ENCODE data around the gene HYLS1.
A peak's percentile ranks its signal among the peaks of the same experiment; 100 is the strongest.

Gene HYLS1

DNA sequence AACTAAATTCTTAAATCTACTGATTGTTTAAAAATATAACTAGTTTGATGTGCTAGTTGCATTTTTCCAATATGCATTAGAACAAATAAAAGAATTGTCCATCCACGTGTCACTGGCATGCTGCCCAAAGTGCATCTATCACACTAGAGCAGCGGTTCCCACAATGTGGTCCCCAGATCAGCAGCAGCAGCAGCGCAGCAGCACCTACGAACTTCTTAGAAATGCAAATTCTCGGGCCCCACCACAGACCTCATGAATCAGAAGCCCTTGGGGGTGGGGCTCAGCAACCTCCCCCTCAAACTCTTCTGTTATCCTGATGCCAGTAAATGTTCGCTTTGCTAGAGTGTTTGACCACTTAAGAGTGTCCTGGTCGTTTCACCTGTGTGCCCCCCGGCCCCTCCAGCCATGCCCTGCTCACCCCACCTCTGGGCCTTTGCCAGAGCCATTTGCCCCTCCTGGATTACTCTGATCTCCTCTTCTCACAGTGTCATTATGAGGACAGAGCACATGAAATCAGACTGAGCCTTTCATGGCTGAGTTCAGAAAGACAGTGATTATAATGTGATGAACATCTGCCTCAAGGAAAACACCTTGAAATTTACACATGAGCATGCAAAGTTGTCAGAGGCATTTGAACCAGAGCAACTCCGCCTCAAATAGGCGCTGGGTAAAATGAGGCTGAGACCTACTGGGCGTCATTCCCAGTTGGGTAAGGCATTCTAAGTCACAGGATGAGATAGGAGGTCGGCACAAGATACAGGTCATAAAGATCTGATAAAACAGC is 45.8 kb downstream of the HYLS1 start:
- DNase-seq: peak; percentile 45
- peak; percentile 80 for ATAC-seq

DNA sequence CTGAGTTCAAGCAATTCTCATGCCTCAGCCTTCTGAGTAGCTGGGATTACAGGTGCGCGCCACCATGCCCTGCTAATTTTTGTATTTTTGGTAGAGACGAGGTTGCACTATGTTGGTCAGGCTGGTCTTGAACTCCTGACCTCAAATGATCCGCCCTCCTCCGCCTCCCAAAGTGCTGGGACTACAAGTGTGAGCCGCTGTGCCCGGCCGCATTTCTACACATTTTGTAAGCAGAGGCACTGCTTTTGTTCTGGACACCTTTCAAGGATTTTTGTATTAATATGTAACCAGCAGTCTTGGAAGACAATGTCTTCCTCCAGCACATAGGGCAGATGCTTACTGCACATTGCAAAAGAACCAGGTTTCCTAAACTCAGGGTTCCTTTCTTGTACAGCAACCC is 47.0 kb downstream of the HYLS1 start:
- no peak for ATAC-seq
- no peak for DNase-seq

DNA sequence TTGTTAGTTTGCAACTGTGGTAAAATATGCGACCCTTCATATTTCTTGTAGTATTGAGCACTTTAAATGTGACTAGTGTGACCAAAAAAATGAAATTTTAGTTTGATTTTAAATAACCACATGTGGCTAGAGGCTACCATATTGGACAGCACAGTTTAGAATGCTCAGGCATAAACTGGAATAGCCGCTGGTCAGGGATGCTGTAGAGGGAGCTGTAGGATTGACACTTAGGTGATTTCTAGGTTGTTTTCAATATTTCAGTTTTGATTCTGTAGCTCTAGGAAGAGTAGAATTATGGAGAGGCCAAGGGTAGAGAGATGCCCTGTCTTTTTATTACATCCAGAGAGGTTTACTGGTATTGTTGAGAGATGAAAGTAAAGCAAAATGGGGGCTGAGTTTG is 47.6 kb downstream of the HYLS1 start:
- DNase-seq (no peak), ATAC-seq (no peak)

DNA sequence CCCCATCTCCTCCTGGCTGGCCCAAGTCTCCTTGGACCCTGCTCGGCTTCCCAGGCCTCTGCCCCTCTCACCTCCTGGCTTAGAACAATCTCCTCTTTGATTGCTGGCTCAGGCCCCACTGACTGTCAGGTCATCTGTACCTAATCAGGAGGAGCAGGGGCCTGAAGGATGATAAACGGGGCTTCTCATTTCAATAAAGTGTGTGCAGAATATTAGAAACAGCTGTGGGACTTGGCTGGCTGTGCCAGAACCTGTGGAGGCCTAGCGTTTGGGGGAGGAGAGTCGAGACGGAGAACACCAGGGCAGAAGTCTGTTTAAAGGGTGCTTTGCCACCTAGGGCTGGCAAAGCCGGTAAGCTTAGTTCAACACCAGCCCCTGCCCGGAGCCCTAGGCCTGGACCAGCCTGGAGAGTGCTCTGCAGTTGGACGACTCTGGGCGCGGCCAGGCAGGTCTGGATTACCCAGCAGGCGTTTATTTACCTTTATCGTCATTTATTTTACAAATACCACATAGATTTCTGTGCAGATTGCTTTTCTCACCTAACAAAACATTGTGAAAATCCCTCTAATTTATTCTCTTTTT is 48.2 kb downstream of the HYLS1 start:
- ATAC-seq (no peak), DNase-seq (no peak)

DNA sequence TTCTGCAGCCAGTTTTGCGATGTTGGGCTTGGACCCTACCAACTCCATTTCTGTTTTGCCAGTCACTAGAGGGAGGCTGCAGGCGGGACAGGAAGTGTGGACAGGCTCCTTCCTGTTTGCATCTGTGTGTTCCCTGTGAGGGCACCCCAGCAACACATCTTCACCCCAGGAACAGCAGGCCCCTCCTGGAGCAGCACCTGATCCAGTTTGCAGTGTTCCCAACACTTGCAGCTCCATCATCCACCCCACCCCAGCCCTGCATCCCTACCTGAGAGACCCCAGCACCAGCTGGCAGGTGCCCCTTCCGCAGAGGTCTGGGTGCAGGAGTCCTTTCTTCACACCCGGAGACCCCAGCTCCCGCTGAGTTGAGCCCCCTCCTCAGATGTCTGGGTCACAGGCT is 51.0 kb downstream of the HYLS1 start:
- no peak for DNase-seq
- ATAC-seq: no peak

DNA sequence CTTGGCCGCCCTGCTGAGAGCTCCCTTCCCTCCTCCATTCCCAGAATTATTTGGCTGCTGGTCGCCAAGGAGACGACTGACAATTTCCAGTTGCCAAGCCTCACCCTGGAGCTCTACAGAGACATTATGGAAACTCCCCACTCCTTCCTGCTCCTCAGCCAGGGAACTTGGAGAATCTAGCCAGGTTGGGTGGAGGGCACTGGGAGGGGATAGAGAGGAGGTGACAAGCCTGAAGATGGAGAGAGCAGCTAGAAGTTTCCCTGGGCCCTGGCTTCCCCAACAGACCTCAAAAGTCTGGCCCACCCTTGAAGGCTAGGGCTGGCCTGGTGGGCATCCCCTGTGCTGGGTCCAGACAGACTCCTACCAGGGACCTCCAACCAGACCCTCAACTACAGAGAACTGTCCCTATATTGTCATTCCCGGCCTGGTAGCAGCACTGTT is 51.6 kb downstream of the HYLS1 start:
- no peak for ATAC-seq
- DNase-seq: no peak

DNA sequence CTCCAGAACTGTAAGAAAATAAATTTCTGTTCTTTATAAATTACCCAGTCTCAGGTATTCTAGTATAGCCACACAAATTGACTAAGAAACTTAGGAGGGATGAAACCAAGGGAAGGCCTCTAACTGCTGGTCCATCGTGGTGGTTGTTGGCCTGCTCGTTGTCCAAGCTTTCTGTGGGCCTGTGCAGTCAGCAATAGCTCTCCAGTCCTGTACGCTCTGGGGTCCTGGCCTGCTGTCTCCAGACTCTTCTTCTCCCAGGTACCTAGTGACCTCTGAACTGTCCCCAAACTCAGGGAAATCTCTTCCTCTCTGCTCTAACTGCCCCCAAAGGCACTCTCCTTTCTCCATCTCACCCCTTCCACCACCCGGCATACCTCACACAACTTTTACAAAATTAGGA is 52.7 kb downstream of the HYLS1 start:
- DNase-seq: no peak
- no peak for ATAC-seq

DNA sequence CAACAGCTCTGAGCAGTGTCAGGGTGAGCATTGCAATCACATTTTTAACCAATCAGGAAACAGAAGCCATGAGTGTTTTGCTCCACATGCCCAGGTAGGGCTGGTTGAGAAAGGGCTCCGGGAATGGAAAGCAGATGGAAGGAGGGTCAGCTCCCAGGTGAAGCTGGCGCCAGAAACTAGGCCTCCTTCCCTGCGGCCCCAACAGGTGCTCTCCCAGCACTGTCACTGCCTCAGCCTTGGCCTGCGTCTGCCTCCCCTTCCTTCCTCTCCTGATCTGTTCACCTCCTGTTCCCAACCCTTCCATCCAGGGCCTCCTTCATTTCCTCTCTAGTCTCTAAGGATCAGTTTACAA is 53.8 kb downstream of the HYLS1 start:
- DNase-seq (no peak), ATAC-seq (no peak)

DNA sequence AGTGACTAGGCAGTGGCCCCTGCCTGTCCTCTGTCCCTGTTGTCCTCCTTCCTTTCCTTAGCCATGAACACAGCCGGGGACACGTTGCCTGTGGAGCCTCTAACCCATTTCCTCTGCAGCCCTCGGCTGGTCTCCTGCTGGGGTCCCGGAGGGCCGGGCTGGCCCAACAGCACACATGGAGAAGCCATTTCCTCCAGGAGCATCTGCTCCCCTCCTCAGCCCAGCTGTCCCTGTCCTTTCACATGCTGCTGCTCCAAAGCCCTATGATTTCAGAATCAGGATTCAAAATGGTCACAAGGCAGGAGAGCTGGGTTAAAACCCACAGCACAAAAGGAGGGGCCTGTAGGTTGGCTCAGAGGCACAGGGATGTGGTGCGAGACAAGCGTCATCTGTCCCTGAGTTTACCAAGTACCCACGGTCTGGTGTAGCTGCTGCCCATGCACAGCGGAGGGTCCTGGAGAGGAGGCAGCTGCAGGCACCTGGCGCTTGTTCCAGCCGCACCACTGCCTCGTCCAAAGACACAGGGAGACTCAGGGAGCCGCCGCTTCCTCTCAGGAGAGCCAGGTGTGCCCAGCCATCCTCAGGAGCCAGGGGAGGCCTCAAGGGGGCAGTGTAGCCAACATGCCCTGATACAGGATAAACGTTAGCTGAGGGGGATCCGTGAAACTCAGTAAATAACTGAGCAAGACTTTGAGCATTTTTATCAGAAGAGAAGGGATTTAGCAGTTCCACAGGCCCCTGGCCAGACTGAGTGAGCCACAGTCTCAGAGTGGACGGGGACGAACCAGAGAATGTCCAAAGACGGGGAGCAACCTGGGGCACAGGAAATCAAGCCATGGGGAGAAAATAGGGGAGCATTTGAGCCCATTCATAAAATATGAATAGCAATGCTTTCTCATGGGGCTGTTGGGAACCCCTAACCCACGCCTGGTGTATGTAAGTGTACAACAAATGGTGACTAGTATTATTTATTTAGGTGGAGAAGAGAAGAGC is 54.4 kb downstream of the HYLS1 start:
- peak; percentile 66 for DNase-seq
- ATAC-seq: peak; percentile 62

DNA sequence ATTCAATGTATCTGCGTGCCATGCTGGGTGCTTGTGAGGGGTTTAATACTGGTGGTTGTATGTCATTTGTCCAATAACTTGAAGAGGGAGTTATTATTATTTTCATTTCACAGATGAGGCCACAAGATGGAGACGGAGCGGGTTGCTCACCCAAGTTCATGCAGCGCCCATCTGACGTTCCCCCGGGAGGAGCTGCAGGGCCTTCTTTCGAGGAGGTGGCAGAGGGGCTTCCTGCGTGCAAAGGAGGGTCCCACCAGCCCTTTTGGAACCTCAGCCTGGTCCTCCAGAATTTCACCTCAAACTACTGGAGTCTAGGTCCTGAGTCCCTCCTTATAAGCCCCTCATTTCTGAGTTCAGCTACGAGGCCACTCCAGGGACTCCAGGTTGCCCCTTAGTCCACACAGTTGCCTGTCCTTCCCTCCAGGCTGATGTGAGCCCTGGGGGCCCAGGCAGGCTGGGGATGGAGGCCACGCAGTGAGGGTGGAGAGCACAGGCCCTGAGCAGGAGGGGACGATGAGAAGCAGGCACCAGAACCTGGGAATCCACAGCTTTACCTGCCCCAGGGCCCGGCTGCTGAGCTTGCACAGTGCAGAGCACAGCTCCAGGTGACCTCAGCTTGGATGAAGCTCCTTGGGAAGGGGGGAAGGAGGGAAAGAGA is 55.4 kb downstream of the HYLS1 start:
- ATAC-seq (no peak), DNase-seq (no peak)

DNA sequence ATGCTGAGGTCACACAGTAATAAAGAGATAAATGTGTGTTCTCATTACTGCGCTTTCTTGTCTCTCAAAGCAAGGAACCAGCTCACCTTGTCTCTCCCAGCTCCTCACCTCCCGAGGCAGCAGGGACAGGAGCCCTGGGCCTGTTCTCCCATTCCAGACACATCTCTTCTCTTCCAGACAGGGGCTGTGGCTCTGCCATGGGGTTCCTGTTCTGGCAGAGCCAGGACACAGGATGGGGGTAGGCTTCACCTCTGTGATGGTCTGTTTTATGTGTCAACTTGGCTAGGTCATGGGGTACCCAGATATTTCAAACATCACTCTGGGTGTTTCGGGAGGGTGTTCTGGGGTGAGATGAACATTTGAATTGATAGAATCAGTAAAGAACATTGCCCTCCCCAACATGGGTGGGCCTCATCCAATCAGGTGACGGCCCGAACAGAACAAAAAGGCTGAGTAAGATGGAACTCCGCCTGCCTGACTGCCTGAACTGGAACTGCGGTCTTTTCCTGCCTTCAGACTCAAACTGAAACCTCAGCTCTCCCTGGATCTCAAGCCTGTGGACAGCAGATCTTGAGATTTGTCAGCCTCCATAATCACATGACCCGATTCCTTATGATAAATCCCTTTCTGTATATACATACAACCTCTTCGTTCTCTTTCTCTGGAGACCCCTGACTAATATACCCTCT is 56.3 kb downstream of the HYLS1 start:
- ATAC-seq (no peak), DNase-seq (no peak)

DNA sequence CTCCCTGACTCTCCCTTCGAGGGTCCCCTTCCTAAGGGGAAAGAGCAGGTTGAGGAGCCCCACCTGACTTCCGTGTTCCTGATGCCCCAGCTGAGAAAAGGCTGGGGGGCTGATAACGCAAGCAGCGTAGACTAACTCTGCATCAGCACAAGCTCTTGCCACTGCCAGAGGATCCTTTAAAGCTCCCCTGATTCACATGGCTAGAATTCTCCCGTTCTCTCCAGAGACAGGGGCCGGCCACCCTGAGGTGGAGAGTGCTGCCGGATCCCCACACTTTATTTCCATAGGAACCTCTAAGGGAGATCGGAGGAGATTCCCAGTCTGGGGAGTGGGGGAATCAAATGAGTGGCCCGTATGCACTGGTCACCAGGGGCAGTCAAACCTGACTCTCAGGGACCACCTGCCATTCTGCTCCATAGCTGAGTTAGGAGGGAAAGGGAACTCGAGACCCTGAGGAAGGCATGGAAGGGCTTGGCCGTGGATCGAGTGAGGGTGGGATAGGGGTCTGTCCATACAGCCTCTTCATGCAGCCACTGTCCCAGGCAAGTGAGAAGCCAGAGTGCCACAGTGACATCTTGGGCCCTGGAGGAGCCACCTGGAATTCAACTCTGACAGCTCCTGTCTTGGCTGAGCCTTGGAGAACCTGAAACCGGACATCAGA is 57.0 kb downstream of the HYLS1 start:
- ATAC-seq (no peak), DNase-seq (no peak)

DNA sequence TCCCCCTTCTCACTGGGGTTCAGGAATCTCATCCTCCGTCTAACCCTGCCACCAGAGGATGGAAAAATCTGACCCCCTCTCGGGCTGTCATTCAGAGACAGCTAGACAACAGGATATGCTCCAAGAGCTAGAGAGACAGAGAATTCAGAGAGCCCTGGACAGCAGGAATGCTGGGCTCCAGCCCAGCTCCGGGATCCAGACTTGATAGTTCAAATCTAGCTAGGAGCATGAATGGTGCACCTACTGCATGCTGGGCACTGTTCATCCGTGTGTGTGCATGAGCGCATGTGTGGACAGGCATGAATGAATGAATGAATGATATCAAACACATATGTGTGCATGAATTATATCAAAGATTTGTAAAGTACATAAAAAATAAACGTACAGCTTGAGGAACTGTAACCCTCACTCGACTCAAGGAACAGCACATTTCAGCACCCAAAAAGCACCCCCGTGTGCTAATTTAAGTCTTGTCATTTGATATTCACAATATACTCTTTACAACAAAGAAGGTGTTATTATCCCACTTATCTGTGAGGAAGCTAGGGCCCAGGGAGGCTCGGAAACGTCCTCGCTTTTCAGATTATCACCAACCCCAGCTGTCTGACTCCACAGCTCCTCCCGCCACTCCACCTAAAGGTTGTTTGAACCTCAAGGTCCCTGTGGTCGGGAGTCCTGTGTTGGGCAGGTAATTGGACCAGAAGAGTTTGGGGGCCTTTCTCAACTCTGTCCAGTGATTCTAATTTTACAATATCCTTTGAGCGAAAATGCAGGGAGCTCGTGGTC is 57.7 kb downstream of the HYLS1 start:
- DNase-seq: no peak

DNA sequence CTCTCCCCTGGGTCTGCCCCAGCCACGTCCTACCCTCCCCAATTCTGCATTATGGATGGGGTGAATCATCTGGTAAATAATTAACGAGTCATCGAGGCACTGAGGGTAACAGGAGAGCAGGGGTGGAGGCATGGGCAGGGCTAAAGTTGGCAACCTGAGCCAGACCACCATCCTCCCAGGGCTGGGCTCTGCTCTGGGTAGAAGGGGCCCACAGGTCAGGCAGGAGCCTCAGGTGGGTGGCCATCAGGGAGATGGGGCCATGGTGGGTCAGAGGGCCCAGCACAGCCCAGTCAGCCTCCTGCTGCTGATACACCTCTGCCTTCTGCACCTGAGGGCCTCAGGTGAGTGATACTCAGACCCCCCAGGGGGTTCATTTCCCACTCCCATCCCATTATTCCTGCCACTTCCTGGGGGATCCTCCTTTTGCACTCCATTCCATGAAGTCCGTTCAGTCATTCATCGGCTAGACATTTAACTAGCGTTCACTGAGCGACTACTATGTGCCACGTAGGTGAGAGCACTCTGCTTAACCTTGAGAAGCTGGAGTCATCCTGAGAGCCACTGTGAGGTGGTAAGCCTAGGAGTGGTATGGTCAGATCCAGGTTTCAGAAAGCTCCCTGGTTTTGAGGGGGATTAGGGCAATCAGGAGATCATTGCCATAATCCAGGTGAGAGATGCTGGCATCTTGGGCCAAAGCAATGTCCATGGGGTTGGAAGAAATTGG is 58.5 kb downstream of the HYLS1 start, which contains the start of gene VSIG10L2:
Gene VSIG10L2 (plus strand): TSS at position 248 of the 724 bp plus-strand sequence. CDS start 12 bp downstream, at position 260.
- ATAC-seq (no peak), DNase-seq (no peak)

More for the DNA sequence above, 57.7 kb downstream of the HYLS1 start:
- no peak for ATAC-seq

DNA sequence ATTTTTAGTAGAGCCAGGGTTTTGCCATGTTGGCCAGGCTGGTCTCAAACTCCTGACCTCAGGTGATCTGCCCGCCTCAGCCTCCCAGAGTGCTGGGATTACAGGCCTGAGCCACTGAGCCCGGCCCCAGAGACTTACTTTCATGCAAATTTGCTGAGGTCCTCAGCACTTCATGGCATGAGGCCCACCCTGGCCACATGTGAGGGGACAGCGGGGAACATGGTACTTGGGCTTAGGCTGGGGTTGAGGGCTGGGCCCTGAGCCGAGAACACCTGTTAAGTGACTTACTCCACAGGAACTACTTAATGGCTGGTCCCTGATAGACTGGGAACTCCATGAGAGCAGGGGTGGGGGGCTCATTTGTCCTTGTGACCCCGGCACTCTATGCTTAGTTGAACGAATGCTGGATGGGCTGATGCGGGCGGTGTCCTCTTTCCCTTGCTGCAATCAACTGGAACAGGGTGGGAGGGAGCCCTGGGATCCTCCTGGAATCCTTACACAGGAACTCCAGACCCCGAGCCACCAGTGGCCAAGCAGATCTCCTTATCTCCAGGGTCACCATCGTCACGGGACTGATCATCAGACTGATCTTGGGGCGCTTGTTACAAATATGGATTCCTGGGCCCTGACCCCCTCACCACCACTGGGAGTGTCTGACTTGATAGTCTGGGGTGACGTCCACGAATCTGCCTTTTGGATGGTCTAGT is 59.4 kb downstream of the HYLS1 start:
- DNase-seq (no peak), ATAC-seq (no peak)

DNA sequence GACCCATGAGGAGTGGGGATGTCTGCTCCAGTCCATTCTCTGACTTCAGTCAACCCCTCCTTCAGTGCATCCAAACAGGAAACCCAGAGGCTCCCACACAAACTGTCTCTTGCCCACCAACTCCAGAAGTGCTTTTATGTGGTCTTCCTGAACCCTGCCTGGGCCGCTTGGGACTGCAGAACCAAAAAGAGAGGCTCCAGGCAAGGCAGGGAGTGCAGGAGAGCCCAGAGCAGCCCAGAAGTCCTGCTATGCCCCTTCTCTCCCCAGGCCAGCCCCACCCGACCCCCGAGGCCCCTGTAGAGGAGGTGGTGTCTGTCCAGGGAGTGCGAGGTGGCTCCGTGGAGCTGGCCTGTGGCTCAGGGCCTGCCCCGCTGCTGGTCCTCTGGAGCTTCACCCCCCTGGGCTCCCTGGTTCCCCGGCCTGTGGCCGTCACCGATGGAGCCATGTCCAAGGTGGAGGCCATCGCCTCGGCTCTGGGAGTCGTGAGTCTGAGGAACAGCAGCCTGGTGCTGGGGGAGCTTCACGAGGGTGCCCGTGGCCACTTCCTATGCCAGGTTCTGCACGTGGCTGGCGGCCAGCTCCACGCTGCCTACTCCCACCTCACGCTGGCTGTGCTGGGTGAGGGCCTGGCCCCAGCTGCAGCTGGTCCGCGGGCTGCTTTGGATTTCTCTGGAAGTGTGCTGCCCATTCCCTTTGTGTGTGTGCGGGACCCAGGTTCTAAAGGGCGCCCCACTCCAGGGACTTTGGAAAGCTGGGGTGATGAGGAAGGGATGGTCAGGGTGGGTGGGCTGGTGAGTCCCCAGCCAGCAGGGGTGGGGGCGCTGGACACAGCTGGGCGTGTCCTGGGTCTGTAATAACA is 60.2 kb downstream of the HYLS1 start:
- no peak for ATAC-seq
- no peak for DNase-seq

DNA sequence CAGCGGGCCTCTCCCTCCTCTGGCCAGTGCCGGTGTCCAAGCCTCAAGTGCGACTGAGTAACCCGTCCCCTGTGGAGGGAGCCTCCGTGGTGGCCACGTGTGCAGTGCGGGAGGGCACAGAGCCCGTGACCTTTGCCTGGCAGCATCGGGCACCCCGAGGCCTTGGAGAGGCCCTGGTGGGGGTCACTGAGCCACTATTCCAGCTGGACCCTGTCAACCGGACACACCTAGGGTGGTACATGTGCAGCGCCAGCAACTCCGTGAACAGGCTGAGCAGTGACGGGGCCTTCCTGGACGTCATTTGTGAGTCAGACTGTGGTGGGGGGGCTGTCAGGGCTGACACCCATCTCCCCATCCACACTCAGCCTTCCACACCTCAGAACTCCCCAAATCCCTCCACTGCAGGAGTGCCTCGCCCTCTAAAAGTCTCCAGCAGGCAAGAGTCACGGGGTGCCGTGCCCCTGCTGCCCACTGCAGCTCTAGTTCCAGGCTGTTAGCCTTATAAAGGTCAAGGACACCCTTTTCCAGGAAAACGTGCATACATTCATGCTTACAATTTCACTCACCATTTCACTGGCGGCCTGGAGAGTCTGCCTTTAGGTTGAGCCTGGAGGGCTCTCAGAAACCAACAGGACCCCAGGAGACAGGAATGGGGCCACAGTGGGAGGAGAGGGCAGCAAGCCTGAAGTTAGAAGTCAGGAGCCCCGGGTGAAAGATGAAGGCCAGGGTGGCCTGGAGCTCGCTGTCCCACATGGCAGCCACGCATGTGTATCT is 61.0 kb downstream of the HYLS1 start:
- DNase-seq (no peak), ATAC-seq (no peak)

Data from stimulated activated naive CD8-positive, alpha-beta T cell treated with anti-CD3 and anti-CD28 coated beads, Interleukin-15, Interleukin-2, amounts not matched to agents 100 U/mL and 50 U/mL, for 24 hours (primary cell).